ENCODE results near the gene SIPA1L3.
A peak's percentile ranks its signal among the peaks of the same experiment; 100 is the strongest.

SIPA1L3 gene

DNA sequence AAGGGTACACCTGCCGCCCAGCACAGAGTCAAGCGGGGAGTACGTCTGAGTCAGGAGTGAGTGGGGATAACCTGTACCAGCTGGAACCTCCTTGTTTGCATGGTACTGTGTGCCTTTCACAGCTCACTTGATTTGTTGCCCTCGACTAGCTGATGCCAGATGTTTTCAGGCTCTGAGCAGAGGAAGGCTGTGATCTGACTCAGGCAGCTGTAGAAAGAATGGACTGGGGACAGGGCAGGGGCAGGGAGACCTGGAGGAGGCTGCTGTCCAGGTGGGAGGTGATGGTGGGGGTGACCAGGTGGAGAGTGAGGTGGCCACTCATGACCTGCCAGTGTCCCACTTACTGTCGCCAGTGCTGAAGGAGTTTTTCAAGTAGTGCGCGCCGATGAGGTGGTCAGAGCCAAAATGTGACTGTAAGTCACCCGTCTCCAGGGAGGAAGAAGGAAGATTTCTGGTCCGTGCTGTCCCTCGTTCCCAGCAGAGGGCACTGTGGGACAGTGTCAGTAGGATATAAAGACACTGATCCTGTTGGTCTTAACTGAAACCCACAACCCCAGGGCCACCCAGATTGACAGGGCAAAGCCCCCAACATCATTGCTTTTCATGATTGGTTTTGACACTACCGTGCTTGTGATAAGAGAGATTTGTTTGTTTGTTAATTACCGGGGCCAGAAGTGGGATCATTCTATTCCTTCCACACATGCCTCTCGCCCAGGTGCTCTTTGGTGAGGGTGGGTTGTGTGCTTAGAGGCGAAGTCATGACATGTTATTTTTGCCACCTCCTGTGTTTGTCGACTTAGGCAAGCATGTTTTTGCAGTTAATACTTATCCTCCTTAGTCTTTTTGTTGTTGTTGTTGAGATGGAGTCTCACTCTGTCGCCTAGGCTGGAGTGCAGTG lies 188.7 kb downstream of the SIPA1L3 start:
- no peak overlapping the region for H3K4me3 ChIP-seq (ENCODE audit: control insufficient read depth, low read depth, low read length)
- TF ChIP-seq, protein P1, sequence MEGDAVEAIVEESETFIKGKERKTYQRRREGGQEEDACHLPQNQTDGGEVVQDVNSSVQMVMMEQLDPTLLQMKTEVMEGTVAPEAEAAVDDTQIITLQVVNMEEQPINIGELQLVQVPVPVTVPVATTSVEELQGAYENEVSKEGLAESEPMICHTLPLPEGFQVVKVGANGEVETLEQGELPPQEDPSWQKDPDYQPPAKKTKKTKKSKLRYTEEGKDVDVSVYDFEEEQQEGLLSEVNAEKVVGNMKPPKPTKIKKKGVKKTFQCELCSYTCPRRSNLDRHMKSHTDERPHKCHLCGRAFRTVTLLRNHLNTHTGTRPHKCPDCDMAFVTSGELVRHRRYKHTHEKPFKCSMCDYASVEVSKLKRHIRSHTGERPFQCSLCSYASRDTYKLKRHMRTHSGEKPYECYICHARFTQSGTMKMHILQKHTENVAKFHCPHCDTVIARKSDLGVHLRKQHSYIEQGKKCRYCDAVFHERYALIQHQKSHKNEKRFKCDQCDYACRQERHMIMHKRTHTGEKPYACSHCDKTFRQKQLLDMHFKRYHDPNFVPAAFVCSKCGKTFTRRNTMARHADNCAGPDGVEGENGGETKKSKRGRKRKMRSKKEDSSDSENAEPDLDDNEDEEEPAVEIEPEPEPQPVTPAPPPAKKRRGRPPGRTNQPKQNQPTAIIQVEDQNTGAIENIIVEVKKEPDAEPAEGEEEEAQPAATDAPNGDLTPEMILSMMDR (conservative IDR thresholded peaks at IDR 0.05; ENCODE audit: control insufficient read depth, insufficient read depth, low read depth, low read length), result peak; percentile 74

DNA sequence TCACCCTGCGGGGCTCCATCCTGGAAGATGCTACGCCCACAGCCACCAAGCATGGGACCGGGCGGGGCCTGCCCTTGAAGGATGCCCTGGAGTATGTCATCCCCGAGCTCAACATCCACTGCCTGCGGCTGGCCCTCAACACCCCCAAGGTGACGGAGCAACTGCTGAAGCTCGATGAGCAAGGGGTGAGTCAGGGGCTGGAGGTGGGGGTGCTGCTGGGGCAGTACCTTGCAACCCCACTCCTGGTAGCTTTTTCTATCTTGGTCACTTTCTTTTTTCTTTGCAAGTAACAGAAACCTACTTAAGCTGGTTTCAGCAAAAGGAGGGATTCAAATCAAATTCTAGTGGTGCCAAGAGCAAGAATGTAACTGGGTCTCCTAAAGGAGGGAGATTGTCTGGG lies 193.0 kb downstream of the SIPA1L3 start:
- DNase-seq (ENCODE audit: low read depth), result peak; percentile 11
- TF ChIP-seq, protein P1 (conservative IDR thresholded peaks at IDR 0.05; ENCODE audit: control insufficient read depth, insufficient read depth, low read depth, low read length), result no peak
- no peak overlapping the region for H3K4me3 ChIP-seq (ENCODE audit: control insufficient read depth, low read depth, low read length)

More for the DNA sequence above, 188.7 kb downstream of the SIPA1L3 start:
- DNase-seq (ENCODE audit: low read depth), result peak; percentile 71

DNA sequence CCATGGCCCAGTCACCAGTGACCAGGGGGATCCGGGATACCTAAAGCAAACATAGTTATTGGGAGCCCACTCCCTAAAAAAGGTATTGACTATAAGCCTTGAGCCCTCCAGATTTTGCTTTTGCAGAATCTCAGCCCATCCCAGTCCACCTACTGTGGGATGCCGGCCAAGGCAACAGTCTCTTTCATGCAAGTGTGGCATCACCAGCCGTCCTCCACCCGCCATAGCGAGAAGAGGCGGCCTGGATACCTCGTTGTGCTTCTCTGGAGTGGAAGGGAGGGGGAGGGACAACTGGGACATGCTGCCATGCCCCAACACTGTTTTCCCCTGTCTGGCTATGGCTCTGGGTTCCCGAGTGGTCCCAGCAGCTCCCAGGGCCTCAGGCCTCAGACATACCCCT lies 193.6 kb downstream of the SIPA1L3 start:
- DNase-seq (ENCODE audit: low read depth), result no peak
- no peak overlapping the region for H3K4me3 ChIP-seq (ENCODE audit: control insufficient read depth, low read depth, low read length)
- TF ChIP-seq, protein P1 (conservative IDR thresholded peaks at IDR 0.05; ENCODE audit: control insufficient read depth, insufficient read depth, low read depth, low read length), result no peak

DNA sequence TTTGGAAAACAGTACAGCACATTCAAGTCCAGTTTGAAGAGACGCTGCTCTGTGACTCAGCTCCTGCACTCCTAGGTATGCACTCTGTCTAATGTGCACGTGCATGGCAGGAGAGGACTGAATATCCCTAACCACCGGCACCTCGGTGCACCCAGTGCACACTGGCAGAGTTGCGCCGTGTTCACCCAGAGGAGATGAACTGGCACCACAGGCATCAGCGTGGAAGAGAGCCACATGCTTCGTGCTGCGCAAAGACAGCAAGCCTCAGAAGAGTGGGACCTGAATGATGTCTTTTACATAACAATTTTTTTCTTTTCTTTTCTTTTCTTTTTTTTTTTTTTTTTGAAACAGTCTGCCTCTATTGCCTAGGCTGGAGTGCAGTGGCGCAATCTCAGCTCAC lies 194.7 kb downstream of the SIPA1L3 start:
- H3K4me3 ChIP-seq (ENCODE audit: control insufficient read depth, low read depth, low read length), result no peak overlapping the region
- TF ChIP-seq, protein P1 (conservative IDR thresholded peaks at IDR 0.05; ENCODE audit: control insufficient read depth, insufficient read depth, low read depth, low read length), result no peak
- DNase-seq (ENCODE audit: low read depth), result no peak

DNA sequence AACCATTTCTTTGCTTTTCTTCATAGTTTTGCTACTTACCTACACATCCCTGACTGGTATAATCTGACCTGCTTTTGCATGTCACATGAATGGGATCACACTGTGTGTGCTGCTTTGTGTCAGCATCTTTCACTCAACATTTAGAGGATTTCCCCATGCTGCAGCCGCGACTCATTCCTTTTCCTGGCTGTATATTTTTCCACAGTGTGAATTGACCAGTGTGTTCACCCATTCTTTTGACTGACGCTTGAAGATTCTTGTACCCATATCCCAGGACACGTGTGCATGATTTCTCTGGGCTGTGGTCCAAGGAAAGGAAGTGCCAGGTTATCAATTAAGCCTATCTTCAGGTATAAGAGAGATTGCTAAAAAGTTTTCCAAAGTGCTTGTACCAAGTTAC lies 198.6 kb downstream of the SIPA1L3 start:
- no peak overlapping the region for H3K4me3 ChIP-seq (ENCODE audit: control insufficient read depth, low read depth, low read length)
- TF ChIP-seq, protein P1 (conservative IDR thresholded peaks at IDR 0.05; ENCODE audit: control insufficient read depth, insufficient read depth, low read depth, low read length), result no peak
- no peak for DNase-seq (ENCODE audit: low read depth)

DNA sequence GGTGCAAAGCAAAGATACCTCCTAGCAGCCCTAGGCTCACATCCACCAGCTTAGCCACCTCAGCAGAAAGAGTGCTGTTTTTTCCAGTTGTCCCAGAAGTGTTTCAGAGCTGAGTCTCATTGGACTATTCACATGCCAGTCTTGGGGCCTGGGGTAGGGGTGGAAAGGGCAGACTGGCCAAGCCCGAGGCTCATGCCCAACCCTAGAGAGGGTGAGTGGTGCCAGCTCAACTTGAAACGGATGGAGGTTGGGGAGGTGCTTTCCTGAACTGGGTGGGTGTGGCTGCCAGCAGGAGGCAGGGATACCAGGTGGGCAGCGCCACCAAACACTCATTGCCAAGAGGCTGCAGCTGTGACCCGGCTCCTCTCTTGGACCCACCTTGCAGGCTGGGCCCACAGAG lies 200.1 kb downstream of the SIPA1L3 start:
- TF ChIP-seq, protein P1 (conservative IDR thresholded peaks at IDR 0.05; ENCODE audit: control insufficient read depth, insufficient read depth, low read depth, low read length), result no peak
- no peak overlapping the region for H3K4me3 ChIP-seq (ENCODE audit: control insufficient read depth, low read depth, low read length)
- no peak for DNase-seq (ENCODE audit: low read depth)

Data from fibroblast of mammary gland (primary cell).